ENCODE data around the gene HMGCS2. TPM values are rescaled to one million over a fixed set of nuclear protein-coding genes. Genes with fewer than 3 reads are reported as not detected.
A peak's percentile ranks its signal among the peaks of the same experiment; 100 is the strongest.

Gene HMGCS2
- total and polyA plus RNA-seq, 9 of the 15 experiments (the other 6 are each of a cell fraction or from before 2014, with no cell fraction given): 0.13 TPM; not detected in 8

- TF ChIP-seq MYC (IDR thresholded peaks at IDR 0.05; ENCODE audit: low read depth, low read length) (no peak), MYC (CRISPR knock-in tag; IDR thresholded peaks at IDR 0.05; ENCODE audit: borderline replicate concordance, low read depth) (no peak), BRD9 (IDR thresholded peaks at IDR 0.05; ENCODE audit: low read depth, partially characterized antibody) (no peak), NFIC (IDR thresholded peaks at IDR 0.05) (peak; percentile 73), BCL6 (CRISPR knock-in tag; IDR thresholded peaks at IDR 0.05) (no peak)
- TF ChIP-seq, protein P1, sequence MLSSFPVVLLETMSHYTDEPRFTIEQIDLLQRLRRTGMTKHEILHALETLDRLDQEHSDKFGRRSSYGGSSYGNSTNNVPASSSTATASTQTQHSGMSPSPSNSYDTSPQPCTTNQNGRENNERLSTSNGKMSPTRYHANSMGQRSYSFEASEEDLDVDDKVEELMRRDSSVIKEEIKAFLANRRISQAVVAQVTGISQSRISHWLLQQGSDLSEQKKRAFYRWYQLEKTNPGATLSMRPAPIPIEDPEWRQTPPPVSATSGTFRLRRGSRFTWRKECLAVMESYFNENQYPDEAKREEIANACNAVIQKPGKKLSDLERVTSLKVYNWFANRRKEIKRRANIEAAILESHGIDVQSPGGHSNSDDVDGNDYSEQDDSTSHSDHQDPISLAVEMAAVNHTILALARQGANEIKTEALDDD (IDR thresholded peaks at IDR 0.05): no peak
Measured at GRCh38 chr1:119767486-119767885, 1.2 kb downstream of the HMGCS2 start (continued).

GRCh38 chr1:119766374-119766794 lies 2.3 kb downstream of the HMGCS2 start:
- H3K36me3 ChIP-seq (ENCODE audit: control insufficient read depth, insufficient read depth, low read length): no peaks in the 10 kb centered on the region

More at GRCh38 chr1:119766374-119766794, 2.3 kb downstream of the HMGCS2 start:
- H3K4me1 ChIP-seq (replicated peaks in 1 of 2; ENCODE audit: control insufficient read depth in 2 of 2, insufficient read depth in 2 of 2, low read length in 2 of 2): no peaks in the 10 kb centered on the region
- no peak for DNase-seq (ENCODE audit: extremely low read depth in 1 of 4, low spot score in 3 of 4)
- 0% methylated on average over 4 of the region's 4 CpGs for WGBS (ENCODE audit: insufficient coverage, low coverage, missing lambda C conversion rate)
- BruUV-seq (replicated peaks): no TSS peak
- no peaks in the 10 kb centered on the region for H3K9me1 ChIP-seq (ENCODE audit: control insufficient read depth, insufficient read depth, low read length)
- no peak overlapping the region for H3K9ac ChIP-seq (ENCODE audit: insufficient read depth in 1 of 2, low read depth in 2 of 2, low read length in 2 of 2)
- intact Hi-C loops (cut with micrococcal nuclease) (no loop called here), in situ Hi-C loops (cut with MboI) (no loop called here)
- H3K4me2 ChIP-seq (ENCODE audit: insufficient read depth, low read length): no peak overlapping the region
- peaks cover 7 to 11% of the 10 kb centered on the region in 2 experiments; a peak in 4 of 5 replicates for H3K27me3 ChIP-seq (ENCODE audit: control insufficient read depth in 2 of 2, insufficient read depth in 2 of 2, low read length in 2 of 2)
- H2AFZ ChIP-seq (ENCODE audit: low read depth, low read length): no peak overlapping the region
- ATAC-seq: no peak
- ChIA-PET CTCF (ENCODE audit: low intra/inter-chr PET ratio) (no interaction called here), POLR2A (interaction anchor here (0.5 to 1.2 kb wide), 2 partner anchors 22 to 89 kb away, joined by 3 read pairs; no protein-coding TSS in a partner anchor)
- no peak for FAIRE-seq
- no peaks in the 10 kb centered on the region for H4K20me1 ChIP-seq (replicated peaks; ENCODE audit: control insufficient read depth, insufficient read depth, low read length)
- no peaks in the 10 kb centered on the region for H3K79me2 ChIP-seq (ENCODE audit: control insufficient read depth, insufficient read depth, low read length)
- no peaks in the 10 kb centered on the region for H3K9me3 ChIP-seq (replicated peaks; ENCODE audit: control insufficient read depth, insufficient read depth, low read depth, low read length)
- no peak overlapping the region for H3K27ac ChIP-seq (ENCODE audit: extremely low read depth, low read depth, low read length)
- no peak for TF ChIP-seq TFAM (CRISPR knock-in tag; conservative IDR thresholded peaks at IDR 0.05)
- TF ChIP-seq, protein P2, sequence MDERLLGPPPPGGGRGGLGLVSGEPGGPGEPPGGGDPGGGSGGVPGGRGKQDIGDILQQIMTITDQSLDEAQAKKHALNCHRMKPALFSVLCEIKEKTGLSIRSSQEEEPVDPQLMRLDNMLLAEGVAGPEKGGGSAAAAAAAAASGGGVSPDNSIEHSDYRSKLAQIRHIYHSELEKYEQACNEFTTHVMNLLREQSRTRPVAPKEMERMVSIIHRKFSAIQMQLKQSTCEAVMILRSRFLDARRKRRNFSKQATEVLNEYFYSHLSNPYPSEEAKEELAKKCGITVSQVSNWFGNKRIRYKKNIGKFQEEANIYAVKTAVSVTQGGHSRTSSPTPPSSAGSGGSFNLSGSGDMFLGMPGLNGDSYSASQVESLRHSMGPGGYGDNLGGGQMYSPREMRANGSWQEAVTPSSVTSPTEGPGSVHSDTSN (CRISPR knock-in tag; IDR thresholded peaks at IDR 0.05; ENCODE audit: low read depth): no peak
- TF ChIP-seq, protein P2 (tag; conservative IDR thresholded peaks at IDR 0.05; ENCODE audit: low read depth): 0 out of 2 replicates have a peak, but pooled peaks have one; percentile 6
- TF ChIP-seq RBM17 (IDR thresholded peaks at IDR 0.05; ENCODE audit: borderline replicate concordance, low read depth, low read length): no peak
- no peak for TF ChIP-seq KAT2B (IDR thresholded peaks at IDR 0.05; ENCODE audit: low read depth, low read length)
- no peak for TF ChIP-seq BACH1 (tag; IDR thresholded peaks at IDR 0.05)
- TF ChIP-seq ZNF57 (CRISPR knock-in tag; IDR thresholded peaks at IDR 0.05): no peak
- TF ChIP-seq STAG1 (CRISPR knock-in tag; IDR thresholded peaks at IDR 0.05; ENCODE audit: borderline replicate concordance): no peak
- no peak overlapping the region for H3K4me3 ChIP-seq

Data from K562 (cell line).